Spleen (tissue), 7 donors: ENCODE measurements around the gene IFT88.

Experiments used
- CTCF ChIP-seq, 11 experiments: fragments of 200-600 bp in 7 of 11; fragments of 450-650 bp in 4 of 11; sonication (generic) in 4 of 11; IDR thresholded peaks in 8 of 11; conservative IDR thresholded peaks in 3 of 11; 1 replicate in 7 of 11; 2 replicates in 4 of 11; pipeline versions ENCODE4 v1.4.0 to v1.8.0; 2016 to 2021; ENCODE audit warnings: antibody characterized with exemption in 11 of 11, inconsistent platforms in 4 of 11, mild to moderate bottlenecking in 1 of 11
- POLR2A ChIP-seq, 3 donors: fragments of 450-650 bp; IDR thresholded peaks; one replicate each; pipeline ENCODE4 v1.5.1; 2017; ENCODE audit warnings: antibody characterized with exemption in 3 of 3, mild to moderate bottlenecking in 1 of 3
- POLR2AphosphoS5 ChIP-seq, 3 donors: sonication (generic); formaldehyde crosslinking; IDR thresholded peaks; one replicate each; pipeline ENCODE4 v1.5.1; 2017; ENCODE audit warnings: antibody characterized with exemption in 3 of 3
- donor health status: DM: no; HTN: no; CAD: no; lungs with moderate emphysema.
- donor health status: DM: no; HTN: no; CAD: no.
- donor health status: DM: no; HTN: no; CAD: no.

GRCh38 chr13:20684041-20684440 lies 117.1 kb downstream of the IFT88 start:
- no peak for TF ChIP-seq CTCF (IDR thresholded peaks at IDR 0.05 in 8 of 11, conservative IDR thresholded peaks at IDR 0.05 in 3 of 11)
- TF ChIP-seq POLR2AphosphoS5 (IDR thresholded peaks at IDR 0.05): no peak
- TF ChIP-seq POLR2A (IDR thresholded peaks at IDR 0.05): no peak
